GM18498 (cell line): ENCODE results near the gene TMEM72.

ENCODE experiments used
- ATAC-seq: cut with Tn5 transposase; IDR thresholded peaks from one replicate; pipeline ENCODE4 v1.9.1; 2021; ENCODE audit warnings: mild to moderate bottlenecking, moderate library complexity; ENCODE audit not compliant: unreplicated experiment

TMEM72 gene

DNA sequence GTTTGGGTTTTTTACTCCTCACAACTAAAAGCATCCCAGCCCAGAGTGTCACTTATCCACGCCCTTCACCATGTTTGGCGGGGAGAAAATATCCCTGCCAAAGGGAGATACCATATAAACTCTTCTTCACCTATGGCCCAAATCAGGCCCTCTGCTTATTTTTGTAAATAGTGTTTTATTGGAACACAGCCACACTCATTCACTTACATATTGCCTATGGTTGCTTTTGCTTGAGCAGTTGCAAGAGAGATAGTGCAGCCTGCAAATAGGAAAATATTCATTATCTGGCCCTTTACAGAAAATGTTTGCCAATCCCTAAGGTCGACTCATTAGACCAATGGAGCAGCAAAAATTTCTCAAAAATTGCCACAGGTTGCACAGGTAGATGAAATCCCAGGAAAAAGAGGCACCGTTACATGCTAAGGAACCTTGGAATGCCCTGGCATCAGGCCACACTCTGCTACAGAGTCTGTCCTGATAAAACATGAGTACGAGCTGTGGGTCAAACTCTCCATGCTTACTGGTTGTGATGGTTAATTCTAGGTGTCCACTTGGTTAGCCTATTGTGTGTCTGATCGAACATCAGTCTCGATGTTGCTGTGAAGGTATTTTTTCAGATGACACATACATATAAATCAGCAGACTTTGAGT is 40.6 kb downstream of the TMEM72 start:
- no peak for ATAC-seq

DNA sequence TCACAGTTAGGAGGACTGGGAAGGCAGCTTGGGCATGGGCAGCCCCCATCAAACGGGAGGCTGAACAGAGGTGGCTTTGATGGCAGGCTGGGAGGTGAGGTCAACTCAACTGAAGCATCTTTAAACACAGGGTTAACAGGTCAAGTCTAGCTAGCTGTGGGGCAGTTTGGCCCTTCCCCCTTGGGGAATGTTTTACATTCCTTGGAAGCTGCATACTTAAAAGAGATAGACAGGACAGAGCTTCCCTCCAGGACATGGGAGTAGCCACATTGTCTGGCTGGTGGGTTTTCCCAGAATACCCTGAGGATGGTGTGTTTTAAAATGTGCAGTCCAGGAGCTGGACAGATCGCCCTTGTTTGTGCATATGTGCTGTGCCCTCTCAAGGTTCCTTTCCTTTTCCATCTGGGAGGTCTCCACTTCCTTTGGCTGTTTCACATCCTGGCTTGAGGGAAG is 41.7 kb downstream of the TMEM72 start:
- ATAC-seq, result no peak

DNA sequence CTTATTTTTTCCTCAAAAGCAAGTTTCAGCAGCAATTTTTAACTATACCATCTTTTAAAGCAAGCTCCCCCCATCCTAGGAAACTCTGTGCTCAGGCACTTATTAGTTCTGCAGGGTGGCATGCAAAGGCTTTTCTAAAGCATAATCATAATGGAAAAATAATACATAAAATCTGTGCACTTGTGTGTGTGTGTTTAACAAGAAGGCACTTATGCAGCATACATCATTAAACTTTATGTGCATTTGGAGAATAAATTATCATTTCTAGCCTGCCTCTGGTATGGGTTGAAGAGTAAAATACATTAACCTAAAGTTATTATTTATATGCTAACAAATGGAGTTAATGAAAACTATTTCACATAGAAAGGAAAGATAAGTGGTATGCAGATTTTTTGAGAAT is 42.9 kb downstream of the TMEM72 start:
- ATAC-seq, result no peak

DNA sequence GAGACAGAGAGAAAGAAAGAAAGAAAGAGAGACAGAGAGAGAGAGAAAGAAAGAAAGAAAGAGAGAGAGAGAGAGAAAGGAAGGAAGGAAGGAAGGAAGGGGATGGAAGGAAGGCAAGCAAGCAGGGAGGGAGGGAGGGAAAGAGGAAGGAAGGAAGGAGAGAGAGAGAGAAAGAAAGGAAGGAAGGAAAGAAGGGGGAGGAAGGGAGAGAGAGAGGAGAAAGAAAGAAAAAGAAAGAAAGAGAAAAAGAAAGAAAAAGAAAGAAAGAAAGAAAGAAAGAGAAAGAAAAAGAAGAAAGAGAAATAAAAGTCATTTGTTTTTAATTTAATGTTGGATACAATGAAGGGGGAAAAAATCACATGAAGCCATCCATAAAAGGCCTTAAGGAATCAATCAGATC is 43.8 kb downstream of the TMEM72 start:
- ATAC-seq, result no peak

DNA sequence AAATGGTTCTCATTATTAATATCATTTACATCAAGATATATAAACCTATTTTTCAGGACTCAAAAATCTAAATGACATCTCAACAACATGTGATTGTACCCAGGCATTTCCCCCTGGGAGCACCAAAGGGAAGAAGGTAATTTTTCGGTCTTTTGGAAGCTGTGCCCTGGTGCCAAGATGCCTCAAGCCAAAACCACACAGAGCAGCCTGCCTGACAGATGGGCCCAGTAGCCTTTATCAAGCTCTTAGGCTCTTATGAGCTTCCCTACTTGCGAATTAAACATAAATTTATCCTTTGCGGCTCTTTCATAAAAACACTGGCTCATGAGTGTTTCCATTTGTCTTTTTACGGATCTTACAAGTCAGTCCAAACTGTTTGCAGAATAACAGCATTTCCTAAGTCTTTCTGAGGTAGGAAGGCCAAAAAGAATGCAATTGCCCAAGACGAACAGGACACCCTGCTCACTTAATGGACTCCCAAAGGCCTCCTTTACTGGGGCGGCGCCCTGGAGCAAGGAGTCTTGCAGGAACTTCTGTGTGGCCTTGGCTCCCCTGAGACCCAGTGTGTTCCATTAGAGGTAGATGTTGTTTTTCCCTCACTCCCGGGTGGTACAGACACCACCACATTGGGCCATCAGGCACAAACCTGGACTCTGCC is 44.4 kb downstream of the TMEM72 start:
- no peak for ATAC-seq

DNA sequence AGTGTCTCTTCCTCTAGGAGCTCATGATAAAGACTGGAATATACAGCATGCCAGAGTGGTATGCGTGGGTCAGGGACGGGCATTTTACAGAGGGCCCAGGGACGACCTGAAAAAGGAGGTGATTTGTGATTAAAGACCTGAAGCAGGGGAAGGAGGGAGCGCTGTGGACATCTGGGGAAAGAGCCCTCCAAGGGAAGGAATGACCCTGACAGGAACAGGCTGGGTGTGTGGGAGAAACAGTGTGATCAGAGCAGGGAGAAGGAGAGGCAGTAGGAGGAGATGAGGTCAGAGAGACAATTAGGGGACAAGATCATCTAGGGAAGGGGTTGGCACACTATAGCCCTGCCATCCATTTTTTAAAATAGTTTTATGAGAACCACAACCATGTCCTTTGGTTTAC is 45.1 kb downstream of the TMEM72 start:
- ATAC-seq, result no peak

DNA sequence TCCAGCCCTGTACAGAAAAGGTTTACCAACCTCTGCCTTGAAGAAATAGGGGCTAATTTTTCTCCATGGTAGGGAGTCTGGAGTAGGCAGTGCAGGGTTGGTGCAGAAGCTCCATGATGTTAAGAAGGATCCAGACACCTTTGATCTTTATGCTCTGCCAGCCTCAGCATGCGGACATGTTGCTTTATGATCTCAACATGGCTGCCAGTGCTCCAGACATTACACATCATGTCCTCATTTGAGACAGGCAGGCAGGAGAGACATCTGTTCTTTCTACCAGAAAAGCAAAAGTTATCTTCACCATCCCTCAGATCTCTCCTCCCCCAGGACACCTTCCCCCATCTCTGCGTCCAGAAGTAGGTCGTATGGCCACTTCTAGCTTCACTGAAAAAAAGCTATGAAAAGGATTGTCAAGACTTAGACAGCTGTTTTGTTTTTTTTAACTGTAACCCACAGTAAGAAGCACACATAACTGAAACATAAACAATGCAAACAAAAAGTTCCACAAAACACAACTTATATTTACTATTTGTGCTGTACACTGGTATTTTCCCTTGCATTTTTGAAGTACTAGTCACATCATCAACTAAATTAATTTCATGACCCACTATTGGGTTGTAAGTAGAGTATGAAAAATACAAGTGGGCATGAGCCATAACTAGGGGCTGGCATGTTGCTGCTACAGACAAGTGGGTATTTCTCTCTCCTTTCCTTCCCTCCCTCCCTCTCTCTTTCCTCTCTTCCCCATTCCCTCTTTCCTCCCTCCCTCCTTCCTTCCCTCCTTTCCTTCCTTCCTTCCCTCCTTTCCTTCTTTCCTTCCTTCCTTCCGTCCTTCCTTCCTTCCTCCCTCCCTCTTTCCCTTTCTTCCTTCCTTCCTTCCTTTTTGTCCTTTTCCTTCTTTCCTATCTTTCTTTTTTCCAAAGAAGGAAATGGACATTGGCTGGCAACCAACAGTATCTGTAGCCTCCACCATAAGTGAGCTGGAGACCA is 45.9 kb downstream of the TMEM72 start:
- no peak for ATAC-seq

DNA sequence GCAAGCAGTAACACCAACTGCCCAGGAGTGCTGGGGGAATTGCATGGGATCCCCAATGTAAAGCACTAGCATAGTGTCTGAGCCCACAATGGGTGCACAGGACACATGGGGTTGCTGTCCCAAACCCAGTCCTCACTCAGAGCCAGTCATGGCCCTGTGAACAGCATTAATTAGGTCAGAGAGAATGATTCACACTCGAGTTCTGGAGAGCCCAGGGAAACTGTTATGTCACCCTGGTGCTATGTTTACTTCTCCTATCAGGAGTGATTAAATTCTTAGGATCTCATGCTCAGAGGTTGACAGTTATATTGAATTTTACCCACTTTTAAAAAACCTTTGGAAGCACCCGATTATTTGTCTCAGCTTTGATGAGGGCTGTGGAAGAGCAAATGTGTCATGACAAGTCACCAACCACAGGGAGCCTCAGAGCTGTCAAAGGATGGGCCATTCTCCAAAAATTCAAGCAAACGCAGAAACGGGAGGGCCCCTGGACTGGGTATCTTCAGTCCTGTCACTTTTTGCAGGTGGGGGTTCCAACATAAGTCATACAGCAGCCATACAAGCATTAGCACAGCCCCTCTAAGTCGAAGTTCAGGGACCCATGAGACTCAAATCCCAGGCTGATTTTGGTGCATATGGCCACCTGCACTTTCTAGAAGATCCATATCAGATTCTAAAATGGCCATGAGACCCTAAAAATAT is 47.2 kb downstream of the TMEM72 start:
- no peak for ATAC-seq

DNA sequence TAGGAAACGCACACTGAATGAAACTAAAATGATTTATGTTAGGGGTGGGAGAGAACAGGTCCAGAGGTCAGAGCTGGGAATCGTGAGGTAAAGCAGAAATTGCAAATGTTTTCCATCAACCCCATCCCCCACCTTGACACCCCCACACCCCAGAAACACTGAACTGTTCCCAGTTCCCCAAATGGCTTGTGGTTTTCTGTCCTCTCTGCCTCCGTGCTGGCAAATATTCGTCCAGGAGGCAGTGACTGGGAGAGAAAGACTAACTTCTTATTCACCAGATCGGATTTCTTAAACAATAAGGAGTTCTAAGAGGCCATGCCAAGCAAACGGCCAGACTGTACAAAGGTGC is 47.7 kb downstream of the TMEM72 start:
- ATAC-seq, result no peak

DNA sequence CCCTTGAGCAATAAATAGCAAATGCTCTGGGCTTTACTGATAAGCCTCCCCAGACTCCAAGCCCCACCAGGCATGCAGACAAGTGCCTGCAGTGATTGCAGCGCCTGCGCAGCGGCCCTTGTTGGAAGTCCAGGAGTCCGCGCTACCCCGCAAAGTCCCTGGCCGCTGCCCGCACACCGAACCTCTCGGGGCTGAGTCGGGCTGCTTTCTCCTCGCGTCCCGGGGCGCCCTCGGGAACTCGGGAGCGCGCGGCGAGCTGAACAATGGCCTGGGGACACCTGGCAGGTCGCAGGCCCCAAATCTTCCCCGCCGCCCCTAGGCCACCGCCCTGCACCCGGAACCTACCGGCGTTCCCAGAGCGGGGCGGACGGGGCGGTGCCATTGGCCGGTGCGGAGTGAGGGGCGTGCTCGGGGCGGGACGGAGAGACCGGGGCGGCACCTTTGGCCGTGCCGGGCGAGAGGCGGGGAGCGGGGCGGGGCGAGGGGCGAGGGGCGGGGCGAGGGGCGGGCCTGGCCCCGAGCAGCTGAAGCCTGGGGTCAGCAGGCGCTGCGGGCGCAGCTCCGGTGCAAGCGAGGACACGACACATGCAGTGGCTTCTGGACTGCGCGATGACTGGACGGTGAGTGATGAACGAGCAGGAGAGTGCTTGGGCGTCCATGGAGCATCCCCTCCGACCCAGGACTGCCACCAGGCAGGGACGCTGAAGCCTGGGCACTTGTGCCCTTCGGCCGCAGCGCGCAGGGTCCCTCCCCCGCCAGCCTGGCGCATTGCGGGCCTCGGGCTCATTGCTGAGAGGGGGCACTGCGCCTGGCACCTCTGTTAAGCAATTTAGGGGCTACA is 48.3 kb downstream of the TMEM72 start, which contains the start of gene RASSF4:
TSS of gene RASSF4 (plus strand) at position 556 of the 841 bp plus-strand sequence. CDS start 10,401 bp downstream, outside the sequence.
- ATAC-seq, result peak; percentile 98

DNA sequence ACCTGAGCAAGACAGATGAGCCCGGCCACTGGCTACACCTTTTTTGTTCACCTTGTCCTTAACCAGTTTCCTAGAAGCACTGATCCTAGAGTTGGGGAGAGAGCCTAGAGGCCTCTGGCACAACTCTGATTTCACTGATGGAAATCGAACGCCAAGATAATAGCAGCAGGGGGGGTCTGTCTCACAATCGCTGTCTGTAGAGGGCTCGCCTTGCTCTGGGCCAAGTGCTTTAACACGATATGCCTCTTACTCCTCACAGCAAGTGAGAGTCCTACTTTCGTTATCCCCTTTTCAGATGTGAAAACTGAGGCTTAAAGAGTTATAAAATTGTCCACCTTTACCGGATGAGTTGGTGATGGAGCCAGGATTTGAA is 48.9 kb downstream of the TMEM72 start:
- no peak for ATAC-seq

DNA sequence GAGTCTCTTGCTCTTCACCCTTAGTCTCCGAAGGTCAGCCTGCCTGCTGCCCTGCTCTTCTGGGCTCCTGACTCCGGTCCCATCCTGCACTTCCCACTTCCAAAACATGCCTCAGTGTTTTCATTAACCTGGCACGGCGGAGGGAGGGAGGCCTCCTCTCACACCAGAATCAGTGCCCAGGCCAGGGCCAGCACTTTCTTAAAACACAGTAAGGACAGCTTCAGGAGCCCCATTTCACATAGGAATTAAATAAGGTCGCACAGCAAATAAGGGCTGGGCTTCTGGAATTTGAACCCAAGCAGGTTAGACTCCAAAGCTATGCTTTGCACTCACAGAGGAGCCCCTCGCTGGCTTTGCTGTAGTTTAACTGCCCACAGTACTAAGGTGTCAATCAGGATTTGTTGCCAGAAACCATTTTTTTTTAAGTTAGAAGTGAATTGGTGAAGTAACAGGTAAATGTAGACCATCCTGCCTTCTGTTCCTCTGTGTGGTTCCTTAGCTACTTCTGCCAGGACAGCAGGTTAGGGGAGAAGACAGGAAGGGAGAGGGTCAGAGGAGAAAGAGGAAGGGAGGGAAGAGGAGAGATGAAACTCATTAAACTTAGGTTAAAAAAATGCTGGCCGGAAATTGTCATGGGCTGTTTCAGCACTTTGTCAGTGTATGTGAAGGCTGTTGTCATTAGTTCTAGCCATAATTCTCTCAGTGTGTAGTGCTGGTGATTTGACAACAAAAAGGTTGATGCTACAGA is 49.5 kb downstream of the TMEM72 start:
- ATAC-seq, result no peak

DNA sequence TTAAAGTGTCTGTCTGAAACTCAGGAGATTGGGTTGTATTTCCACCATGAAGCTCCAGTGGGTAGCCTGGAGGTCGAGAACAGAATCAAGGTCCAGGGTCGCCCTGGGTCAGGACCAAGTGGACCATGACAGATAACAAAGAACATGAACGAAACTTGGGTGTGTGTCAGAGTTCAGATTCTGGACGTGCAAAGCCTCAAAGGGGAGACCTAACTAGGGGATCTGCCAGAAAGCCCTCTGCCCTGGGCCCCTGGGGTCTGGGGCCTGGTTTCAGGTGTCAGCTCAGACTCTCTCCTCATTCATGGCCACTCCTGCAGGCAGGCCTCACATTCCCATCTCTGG is 50.1 kb downstream of the TMEM72 start:
- no peak for ATAC-seq

DNA sequence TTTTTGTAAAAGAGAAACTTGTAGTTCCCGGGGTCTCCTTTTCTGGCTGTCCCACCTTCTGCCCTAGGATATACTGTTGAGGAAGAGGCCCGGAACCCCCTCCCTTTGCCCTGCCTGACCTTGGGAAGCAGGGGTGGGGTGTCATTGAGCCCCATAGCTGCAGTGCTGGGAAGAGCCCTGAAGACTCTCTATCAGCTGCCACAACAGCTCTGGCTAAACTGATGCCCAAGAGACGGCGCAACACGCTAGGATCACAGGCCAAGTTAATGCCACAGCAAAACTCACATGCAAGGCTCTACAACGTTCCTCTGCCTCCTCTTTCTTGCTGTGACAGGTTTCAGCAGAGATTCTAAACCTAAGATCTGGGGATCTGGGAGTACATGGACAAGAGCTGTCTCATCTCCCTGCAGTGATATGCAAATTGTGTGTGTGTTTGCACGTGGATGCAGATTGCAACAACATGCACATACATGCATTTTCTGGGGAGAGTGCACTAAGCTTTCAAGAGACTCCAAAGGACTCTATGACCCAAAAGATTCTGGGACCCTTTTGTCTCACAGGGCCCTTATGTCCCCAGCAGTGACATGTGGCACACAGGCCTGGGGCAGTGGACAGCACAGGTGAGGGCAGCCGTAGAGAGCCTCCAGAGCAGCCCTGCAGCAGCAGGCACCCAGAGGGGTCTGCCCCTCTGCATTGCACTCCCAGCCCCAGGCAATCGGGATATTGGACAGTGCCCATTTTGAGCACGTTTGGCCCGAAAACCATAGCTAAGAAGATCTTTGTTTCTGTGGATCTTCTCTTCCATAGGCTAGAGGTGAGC is 51.0 kb downstream of the TMEM72 start:
- no peak for ATAC-seq

DNA sequence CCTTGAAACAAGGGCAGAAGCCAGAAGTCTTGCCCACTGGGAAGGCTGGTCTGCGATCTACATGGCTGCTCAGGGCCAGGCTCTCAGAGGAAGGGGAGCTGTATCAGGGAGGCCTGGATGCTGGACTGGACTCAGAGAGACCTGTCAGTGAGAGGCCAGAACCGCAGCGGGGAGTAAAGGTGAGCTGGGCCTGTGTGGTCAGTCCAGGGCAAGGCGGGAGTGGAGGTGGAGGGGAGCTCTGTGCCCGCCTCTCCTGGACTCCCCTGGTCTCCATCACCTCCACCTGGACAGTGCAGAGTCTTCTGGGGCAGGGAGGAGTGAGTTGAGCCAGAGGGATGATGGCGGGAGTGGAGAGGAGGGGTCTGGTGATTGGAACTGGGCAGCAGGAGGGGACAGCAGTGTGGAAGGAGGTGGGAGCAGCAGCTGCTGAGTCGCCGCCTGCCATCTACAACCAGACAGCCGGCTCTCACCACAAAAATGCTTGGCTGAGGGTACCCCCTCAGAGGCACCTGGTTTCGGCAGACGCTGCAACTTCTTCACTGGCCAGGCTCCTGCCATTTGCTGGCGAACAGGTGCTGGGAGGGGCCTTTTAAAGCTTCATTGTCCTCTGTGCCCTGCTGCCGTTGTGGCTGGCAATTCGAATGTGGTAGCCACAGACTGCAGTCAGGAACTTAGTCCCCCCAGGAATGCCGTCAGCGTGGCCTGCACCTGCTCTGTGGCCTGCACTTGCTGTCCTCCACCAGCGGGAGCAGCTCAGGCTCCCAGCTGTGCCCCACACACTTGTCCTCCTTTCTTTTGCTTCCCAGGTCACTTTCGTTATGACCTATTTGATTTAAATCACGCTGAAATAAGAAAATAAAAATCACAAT is 52.0 kb downstream of the TMEM72 start:
- no peak for ATAC-seq

DNA sequence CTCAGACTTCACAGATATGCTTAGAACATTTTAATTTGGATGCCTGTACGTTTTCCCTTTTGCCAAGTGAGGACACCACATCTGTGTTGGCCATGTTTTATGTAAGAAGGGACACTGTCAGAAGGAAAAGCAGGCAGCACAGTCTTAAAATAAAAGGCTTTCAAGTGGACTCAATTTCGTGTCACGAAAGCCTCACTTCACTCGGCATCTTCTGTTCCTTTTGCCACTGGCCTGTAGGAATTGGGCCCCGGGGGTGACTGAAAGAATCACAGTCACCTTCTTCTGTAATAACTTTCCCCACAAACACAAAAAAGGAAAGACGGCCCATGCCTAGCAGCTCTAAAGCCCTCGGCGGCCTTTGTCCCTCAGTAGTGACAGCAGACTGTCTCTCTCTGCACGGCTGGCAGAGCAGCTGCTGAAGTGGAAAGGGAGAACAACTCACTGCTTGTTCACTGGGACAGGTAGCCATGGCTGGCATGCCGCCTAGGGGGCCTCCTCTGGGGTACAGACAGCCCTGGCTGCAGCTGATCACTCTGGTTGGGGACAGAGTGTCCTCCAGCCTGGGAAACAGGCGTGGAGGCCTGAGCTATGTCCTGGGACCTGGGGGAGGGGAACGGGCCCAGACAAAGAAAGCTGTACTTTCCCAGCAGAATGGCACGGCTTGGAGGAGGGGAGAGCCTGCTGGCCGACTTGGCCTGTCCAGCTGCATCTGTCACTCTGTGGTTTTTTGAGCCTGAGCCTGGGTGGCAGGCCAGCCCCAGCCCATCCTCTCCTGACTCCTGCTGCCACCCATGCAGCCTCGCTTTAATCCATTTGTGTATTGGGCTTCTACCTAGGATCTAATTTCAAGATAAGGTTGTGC is 52.9 kb downstream of the TMEM72 start:
- ATAC-seq, result no peak

DNA sequence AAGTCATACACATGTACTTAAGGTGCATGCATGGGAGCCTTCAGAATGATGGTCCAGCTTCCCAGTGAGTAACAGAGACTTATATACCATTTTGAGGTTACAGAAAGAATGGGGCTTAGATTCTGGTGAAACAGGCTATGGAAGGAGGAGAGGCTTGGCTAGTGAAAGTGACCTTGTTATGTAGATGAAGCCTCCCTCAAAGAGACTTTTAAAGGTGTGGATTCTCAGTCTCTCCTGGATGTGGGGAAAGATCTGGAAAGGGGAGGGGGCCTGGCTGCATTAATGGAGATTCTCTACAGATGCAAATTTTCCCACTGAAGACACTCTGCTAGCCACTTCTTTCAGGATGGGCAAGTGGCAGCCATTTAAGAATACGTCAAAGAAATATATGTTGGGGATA is 54.0 kb downstream of the TMEM72 start:
- ATAC-seq, result no peak
